Peyer's patch (tissue), 4 donors: ENCODE measurements around the gene PRIM1.

Experiments used
- CTCF ChIP-seq, 6 experiments: fragments of 450-650 bp in 4 of 6; fragments of 200-600 bp in 2 of 6; sonication (generic) in 1 of 6; IDR thresholded peaks; one replicate each; pipeline ENCODE4 v1.5.1; 2017 to 2019; ENCODE audit warnings: antibody characterized with exemption in 6 of 6, mild to moderate bottlenecking in 3 of 6, moderate library complexity in 1 of 6
- POLR2A ChIP-seq, 2 donors: fragments of 450-650 bp; IDR thresholded peaks; one replicate each; pipeline ENCODE4 v1.5.1; 2017; ENCODE audit warnings: antibody characterized with exemption in 2 of 2, mild to moderate bottlenecking in 2 of 2, moderate library complexity in 2 of 2

GRCh38 chr12:56723352-56723751, 28.8 kb downstream of the PRIM1 start:
- TF ChIP-seq CTCF (IDR thresholded peaks at IDR 0.05) (no peak), POLR2A (IDR thresholded peaks at IDR 0.05) (no peak)
